Stimulated activated CD4-positive, alpha-beta T cell treated with anti-CD3 and anti-CD28 coated beads, Interleukin-1b, Interleukin-23, amount 100 ng/mL, for 4 hours (primary cell): ENCODE results near the gene KRT13.

ENCODE experiments used
- DNase-seq, 2 donors: peaks; one replicate each; pipeline ENCODE4 v3.0.0-alpha.2; 2020; ENCODE audit warnings: low read depth in 2 of 2

KRT13 gene

DNA sequence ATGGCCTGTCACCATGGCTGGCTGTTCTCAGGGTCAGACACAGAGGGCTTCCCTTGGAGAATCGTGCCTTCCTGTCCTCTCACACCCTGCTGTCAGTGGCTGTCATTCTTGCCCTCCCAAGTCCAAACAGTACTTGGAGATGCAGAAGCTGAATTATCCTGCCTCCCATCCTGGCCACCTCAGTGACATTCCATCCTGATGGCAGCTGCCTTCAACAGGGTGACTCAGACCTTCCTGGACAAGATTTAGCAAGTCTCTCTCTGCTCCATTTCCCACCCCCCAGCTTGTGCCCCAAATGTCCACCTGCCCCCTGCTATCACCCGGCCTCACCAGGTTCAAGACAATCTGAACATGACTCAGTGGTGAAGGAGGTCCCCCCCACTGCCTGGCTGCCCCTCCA lies 10.9 kb downstream of the KRT13 start:
- no peak for DNase-seq

DNA sequence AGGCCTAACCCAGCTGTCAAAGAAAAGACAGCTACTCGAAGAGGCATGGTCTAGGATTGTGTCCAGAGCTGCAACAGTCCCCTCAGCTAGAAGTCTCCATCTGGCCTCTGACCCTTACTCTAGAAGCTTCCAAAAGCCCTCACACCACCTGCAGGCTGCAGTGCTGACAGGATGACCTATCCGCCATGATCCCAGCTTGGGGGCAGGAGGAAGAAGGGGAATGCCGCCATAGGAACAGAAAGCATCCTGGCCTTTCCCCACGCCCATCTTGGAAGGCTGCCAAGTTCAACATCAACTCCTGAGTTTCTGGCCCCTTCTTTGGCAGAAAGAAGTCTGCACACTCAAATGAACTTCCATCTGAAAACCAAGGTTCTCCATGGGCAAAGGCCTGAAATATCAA lies 12.6 kb downstream of the KRT13 start:
- no peak for DNase-seq

GRCh38 chr17:41492351-41492750 lies 13.1 kb downstream of the KRT13 start:
- no peak for DNase-seq

GRCh38 chr17:41491476-41491875 lies 13.9 kb downstream of the KRT13 start:
- no peak for DNase-seq

- no peak for DNase-seq
These were observed 15.1 kb downstream of the KRT13 start for GRCh38 chr17:41490000-41490990.

DNA sequence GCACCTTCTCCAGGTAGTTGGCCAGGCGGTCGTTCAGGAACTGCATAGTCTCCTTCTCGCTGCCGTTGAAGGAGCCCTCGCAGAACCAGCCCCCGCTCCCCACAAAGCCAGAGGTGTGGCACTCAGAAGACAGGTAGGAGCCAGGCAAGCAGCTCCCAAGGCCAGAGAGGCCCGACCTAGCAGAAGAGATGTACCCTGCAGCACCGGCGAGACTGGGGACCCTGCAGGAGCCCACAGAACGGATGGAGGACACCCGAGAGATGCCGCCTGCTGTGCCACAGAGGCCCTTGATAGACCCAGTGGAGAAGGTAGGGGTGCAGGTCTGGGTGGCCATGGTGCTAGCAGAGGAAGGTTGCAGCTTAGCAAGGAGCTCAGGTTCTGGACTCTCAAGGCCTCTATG lies 15.9 kb downstream of the KRT13 start, which contains the start of gene KRT36:
Gene KRT36 (minus strand): TSS at position 380 of the 400 bp plus-strand sequence. CDS start 46 bp downstream, at position 334.
- no peak for DNase-seq

GRCh38 chr17:41486809-41487530 lies 18.4 kb downstream of the KRT13 start:
- DNase-seq = peak in 1 of 2 donors; percentile 33

GRCh38 chr17:41486316-41486715 lies 19.1 kb downstream of the KRT13 start:
- DNase-seq = no peak

DNA sequence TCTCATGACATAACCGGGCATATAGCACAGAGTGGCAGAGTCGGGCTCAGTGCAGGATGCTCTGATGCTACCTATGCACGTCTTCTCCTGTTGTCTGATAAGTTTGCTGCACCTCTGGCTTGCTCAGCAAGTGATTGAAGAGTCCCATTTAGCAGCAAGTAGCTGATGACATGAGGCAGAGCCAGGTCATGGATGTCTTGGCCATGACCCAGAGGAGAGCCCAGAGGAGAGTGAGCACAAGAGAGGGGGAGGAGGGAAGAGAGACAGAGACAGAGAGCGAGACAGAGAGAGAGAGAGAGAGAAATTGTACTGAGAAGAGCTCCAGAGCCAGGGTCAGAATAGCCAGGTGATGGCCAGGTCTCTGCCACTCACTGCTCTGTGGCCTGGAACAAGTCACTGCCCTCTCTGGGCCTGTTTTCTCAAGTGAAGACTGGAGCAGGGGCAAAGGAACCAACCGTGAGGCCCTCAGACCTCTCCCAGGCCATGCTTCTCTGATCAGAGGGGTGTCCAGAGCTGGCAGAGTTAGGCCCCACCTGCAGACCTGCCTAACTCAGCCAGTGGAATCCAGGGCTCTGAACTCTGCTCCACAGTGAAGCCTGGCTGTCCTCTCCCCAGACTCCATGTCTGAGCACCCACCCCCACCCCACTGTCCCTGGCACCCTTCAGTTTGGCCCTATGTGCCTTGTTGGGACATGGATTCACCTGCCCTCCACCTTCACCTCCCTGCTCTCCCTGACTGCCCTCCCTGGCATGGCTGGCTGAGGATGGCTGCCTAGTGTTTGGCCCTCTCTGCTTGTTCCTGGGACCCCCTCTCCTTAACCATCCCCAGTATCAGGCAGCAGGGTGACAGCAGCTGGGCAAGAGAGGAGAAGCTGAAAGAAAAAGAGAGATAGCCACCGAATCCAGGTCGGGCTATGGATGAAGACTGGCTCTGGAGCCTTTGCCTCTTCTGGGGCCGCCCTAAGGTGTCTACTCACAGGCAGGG lies 20.2 kb downstream of the KRT13 start:
- no peak for DNase-seq

DNA sequence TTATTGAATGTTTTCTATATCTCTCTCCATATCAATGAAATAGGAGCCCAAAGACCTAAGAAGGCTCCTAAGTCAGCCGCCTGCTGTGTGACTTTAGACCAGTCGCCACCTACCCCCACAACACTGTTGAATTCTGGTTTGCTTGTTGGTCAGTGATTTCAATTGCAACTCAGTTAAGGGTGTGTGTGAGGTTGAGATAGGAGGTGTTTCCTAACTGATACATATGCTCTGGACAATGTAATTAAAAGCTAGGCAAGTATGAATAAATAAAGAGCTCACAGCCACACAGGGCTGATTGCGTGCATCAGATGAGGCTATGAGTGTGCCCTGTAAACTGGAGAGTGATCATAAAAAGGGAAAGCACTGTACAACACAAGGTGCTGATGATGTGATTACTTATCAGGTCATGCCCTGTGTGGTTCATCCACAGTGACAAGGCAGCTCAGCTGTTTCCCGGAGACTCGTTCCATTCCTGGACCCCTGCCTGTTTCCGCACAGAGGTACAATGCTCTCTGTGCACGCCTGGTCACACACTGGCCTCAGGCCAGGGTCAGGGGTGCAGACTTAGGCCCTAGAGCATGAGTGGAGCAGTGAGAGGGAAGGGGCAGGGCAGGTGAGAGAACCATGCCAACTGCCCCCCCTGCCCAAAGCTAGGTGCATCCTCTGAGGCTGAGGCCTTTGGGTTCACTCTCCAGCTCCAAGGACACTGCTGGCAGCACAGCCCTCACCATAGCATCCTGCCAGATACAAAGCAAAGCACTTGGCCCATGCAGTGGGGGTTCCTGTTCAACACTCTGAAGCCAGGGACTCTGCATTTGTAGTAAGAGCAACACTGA lies 21.2 kb downstream of the KRT13 start:
- DNase-seq = no peak

GRCh38 chr17:41483531-41483930 lies 21.9 kb downstream of the KRT13 start:
- DNase-seq = no peak

DNA sequence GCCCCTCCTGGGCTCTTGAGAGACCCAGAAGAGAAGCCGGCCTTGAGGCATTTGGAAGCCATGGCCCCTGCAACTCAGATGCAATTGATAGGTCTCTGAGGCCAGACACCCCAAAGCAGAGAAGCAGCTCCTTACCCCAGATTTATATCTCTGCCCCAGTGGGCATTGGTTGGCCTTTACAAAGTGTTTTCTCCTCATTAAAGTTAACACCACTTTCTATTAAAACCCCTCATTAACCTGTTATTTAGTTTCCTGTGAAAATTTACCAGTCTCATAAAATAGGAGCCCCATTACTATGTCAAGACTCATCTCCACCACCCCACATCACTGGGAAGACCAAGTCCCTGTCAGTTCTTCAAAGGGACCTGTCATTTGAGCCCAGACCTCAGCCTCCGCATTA lies 24.4 kb downstream of the KRT13 start, which contains the start of gene KRT35:
Gene KRT35 (minus strand): TSS at position 116 of the 400 bp plus-strand sequence. CDS start 54 bp downstream, at position 62.
- DNase-seq = no peak

DNA sequence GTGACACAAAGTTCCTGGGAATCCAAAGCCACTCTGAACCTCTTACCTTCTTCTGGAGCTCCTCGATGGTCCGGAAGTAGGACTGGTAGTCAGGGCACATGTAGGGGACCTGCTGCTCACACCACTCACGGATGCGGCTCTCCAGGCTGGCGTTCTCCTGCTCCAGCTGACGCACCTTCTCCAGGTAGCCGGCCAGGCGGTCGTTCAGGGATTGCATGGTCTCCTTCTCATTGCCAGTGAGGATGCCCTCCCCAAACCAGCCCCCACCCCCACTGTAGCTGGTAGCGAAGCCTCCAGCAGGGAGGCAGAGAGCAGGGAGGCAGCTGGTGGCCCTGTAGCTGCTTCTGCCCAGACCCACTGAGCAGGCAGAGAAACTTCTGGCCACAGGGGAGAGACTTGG lies 24.8 kb downstream of the KRT13 start:
- no peak for DNase-seq

DNA sequence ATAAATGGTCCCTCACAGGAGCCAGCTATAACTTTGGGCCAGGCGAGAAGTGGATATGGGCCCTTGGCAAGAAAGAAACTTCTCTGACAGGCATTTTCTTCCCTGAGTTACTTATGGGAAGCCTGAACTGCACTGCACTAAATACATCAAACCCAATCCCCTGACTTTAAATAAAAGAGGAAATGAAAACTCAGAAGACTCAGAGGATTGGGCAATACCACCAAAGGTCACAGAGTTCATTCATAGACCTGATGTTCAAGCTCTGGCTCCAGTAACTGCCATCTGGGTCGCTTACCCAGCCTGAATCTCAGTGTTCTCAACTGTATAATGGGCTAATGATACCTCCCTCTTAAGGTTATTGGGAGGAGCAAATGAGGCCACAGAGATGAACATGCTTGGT lies 25.3 kb downstream of the KRT13 start:
- DNase-seq = no peak

GRCh38 chr17:41478237-41478636 lies 27.2 kb downstream of the KRT13 start:
- no peak for DNase-seq

GRCh38 chr17:41476866-41477815 lies 28.3 kb downstream of the KRT13 start:
- DNase-seq = no peak

DNA sequence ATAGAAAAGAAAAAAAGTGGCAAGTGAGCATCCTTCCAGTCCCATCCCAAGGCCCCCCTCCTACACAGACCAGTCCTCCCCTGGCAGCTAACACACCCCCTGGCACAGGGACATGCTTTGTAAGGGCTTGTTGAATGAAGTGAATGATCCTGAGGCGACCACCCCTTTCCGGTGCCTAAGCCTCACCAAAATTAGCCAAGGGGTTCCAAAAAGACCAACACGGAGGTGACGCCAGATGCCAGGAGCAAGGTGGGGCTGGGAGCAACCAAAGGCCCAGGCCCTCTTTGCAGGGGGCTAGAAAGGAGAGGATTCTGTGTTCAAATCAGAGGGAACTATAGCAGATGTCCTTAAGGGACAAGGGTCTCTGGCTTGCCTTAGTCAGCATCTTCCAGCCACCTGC lies 30.0 kb downstream of the KRT13 start:
- DNase-seq = no peak

DNA sequence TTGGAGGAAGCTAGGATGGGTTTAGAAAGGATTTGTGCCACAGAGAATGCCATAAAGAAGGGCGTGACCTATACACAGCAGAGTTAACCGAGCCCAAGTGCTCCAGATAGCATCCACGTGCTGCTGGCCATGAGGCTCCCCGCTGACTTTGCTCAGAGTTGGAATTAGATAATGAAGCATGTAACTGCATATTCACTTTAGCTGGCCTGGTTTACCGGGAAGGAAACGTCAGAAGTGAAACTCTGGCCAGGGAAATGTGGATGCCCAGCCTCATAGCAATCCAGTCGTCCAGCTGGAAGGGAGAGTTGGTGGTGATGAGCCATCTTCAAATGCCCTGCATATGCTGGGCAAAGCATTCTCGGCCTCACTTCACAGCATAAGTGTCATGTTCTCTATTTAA lies 30.5 kb downstream of the KRT13 start:
- no peak for DNase-seq

- DNase-seq = no peak
These were observed 37.1 kb downstream of the KRT13 start for GRCh38 chr17:41468346-41468745.
